Neuron (in vitro differentiated cells): ENCODE measurements around the gene SLIT3.

Experiments used
- H2AFZ ChIP-seq: one replicate; pipeline ENCODE4 v1.6.1; 2013; ENCODE audit warnings: low read depth, mild to moderate bottlenecking, inconsistent platforms, low read length, moderate library complexity
- H3K27me3 ChIP-seq: one replicate; pipeline ENCODE4 v1.6.1; 2013; ENCODE audit warnings: low read length; ENCODE audit not compliant: insufficient read depth
- H3K36me3 ChIP-seq: one replicate; pipeline ENCODE4 v1.6.1; 2013; ENCODE audit warnings: low read length; ENCODE audit not compliant: insufficient read depth
- H3K4me1 ChIP-seq: one replicate; pipeline ENCODE4 v1.6.1; 2013; ENCODE audit warnings: low read length; ENCODE audit not compliant: insufficient read depth
- H3K4me3 ChIP-seq: 2 replicates; pipeline ENCODE4 v1.5.1; 2013; ENCODE audit warnings: mild to moderate bottlenecking, low read length, moderate library complexity
- H3K9me3 ChIP-seq: one replicate; pipeline ENCODE4 v1.6.1; 2013; ENCODE audit warnings: low read length

Gene SLIT3

DNA sequence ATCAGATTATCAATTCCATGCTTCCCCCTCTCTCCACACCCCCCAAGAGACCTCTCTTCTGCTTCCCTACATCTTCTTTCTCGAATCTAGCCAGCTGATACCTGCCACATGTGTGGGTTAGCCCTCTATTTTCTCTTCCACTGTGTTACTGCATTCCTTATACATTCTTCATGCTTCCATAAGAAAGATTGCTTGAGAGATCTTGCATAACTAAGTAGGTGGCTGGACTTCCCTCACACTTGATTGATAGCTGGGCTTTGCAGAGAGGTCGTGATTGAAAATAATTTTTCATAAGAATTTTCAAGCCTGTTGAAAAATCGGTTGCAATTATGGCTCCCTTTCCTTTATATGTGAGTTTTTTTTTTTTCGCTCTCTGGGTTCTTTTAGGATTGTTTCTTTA, 688.8 kb downstream of the SLIT3 start:
- H3K36me3 ChIP-seq, result no peaks in the 10 kb centered on the region
- H3K9me3 ChIP-seq, result no peaks in the 10 kb centered on the region
- peaks cover 34% of the 10 kb centered on the region for H3K4me1 ChIP-seq
- H2AFZ ChIP-seq, result no peak overlapping the region
- no peak overlapping the region for H3K4me3 ChIP-seq
- H3K27me3 ChIP-seq, result no peaks in the 10 kb centered on the region
